Natural killer cell (primary cell): ENCODE measurements around the gene RAP1A. TPM values are rescaled to one million over a fixed set of nuclear protein-coding genes. Genes with fewer than 3 reads are reported as not detected.

Source experiments
- ATAC-seq, 3 donors: fragments of 150-1000 bp in 2 of 3; fragments of 200-7000 bp in 1 of 3; cut with Tn5 transposase; 1 replicate in 1 of 3; 2 replicates in 2 of 3; pipeline ENCODE4 v1.10.0; 2021; ENCODE audit warnings: mild to moderate bottlenecking in 2 of 3, moderate library complexity in 2 of 3
- DNase-seq, 2 donors: peaks; one replicate each; pipeline versions ENCODE4 v3.0.0 to v3.0.0-alpha.2; 2013 to 2021; ENCODE audit warnings: mixed read lengths in 1 of 2
- H3K27ac ChIP-seq: one replicate; pipeline ENCODE4 v1.5.1; 2013; ENCODE audit warnings: mild to moderate bottlenecking, low read length
- H3K27me3 ChIP-seq: one replicate; pipeline ENCODE4 v1.6.1; 2013; ENCODE audit warnings: low read length; ENCODE audit not compliant: control insufficient read depth, insufficient read depth
- H3K36me3 ChIP-seq: one replicate; pipeline ENCODE4 v1.6.1; 2013; ENCODE audit warnings: low read length; ENCODE audit not compliant: control insufficient read depth, insufficient read depth
- H3K4me1 ChIP-seq: one replicate; pipeline ENCODE4 v1.6.1; 2013; ENCODE audit warnings: low read length; ENCODE audit not compliant: control insufficient read depth, insufficient read depth
- H3K4me3 ChIP-seq: one replicate; pipeline ENCODE4 v1.5.1; 2013; ENCODE audit warnings: low read length
- H3K9me3 ChIP-seq: one replicate; pipeline ENCODE4 v1.6.1; 2013; ENCODE audit warnings: low read length; ENCODE audit not compliant: control insufficient read depth, insufficient read depth
- H3K27ac Mint-ChIP-seq, 2 donors: one replicate each; pipeline ENCODE4 v1.8.0; 2022; ENCODE audit warnings: mild to moderate bottlenecking in 2 of 2, mixed read lengths in 2 of 2, moderate library complexity in 1 of 2
- H3K27me3 Mint-ChIP-seq, 2 donors: one replicate each; pipeline ENCODE4 v1.8.0; 2022; ENCODE audit warnings: low read depth in 2 of 2, mixed read lengths in 2 of 2
- H3K36me3 Mint-ChIP-seq: one replicate; pipeline ENCODE4 v1.8.0; 2022; ENCODE audit warnings: mixed read lengths
- H3K4me1 Mint-ChIP-seq, 2 donors: one replicate each; pipeline ENCODE4 v1.8.0; 2022; ENCODE audit warnings: mixed read lengths in 2 of 2
- H3K4me3 Mint-ChIP-seq: one replicate; pipeline ENCODE4 v1.8.0; 2022; ENCODE audit warnings: mild to moderate bottlenecking, moderate library complexity, mixed read lengths
- H3K9me3 Mint-ChIP-seq, 2 donors: one replicate each; pipeline ENCODE4 v1.8.0; 2022; ENCODE audit warnings: mixed read lengths in 2 of 2
- WGBS: methylation state at CpG from one replicate; pipeline ENCODE4 v1.1.7; 2013; ENCODE audit warnings: missing lambda C conversion rate; ENCODE audit not compliant: insufficient coverage; 5-methylcytosine and 5-hydroxymethylcytosine counted together
- intact Hi-C: fragments of 100-400 bp; cut with micrococcal nuclease; formaldehyde crosslinking; loops from one replicate; pipeline ENCODE4 v1.14.2; 2022
- total RNA-seq, 4 donors: library from RNA; stranded (reverse); fragments of 120-200 nt in 1 of 4; gene quantifications; one replicate each; pipeline versions ENCODE4 v1.2.3 to v1.2.4, GENCODE V29; 2013 to 2022
- TF ChIP-seq, protein P1 (sequence below): fragments of 200-600 bp; IDR thresholded peaks from one replicate; pipeline ENCODE4 v1.8.0; 2022; ENCODE audit warnings: antibody characterized with exemption

Gene RAP1A
- total RNA-seq, 3 donors from 2014 or later (not counting 1 experiment from before 2014, with no cell fraction given): 83.7 to 112 (median 104) TPM

- peaks cover 6 to 25% of the 10 kb centered on the region in 2 donors for H3K4me1 Mint-ChIP-seq
- Histone ChIP-seq H3K27ac (no peak overlapping the region), H3K27me3 (no peaks in the 10 kb centered on the region), H3K9me3 (no peaks in the 10 kb centered on the region), H3K4me1 (no peaks in the 10 kb centered on the region), H3K36me3 (no peaks in the 10 kb centered on the region), H3K4me3 (no peak overlapping the region)
- no peak overlapping the region for H3K27ac Mint-ChIP-seq
- no peak for DNase-seq
- H3K27me3 Mint-ChIP-seq: no peaks in the 10 kb centered on the region
- intact Hi-C loops: no loop called here
- no peaks in the 10 kb centered on the region for H3K9me3 Mint-ChIP-seq
- WGBS: 80% methylated on average over 1 of the region's 1 CpG
- ATAC-seq: no peak
- H3K36me3 Mint-ChIP-seq: no peaks in the 10 kb centered on the region
- TF ChIP-seq, protein P1, sequence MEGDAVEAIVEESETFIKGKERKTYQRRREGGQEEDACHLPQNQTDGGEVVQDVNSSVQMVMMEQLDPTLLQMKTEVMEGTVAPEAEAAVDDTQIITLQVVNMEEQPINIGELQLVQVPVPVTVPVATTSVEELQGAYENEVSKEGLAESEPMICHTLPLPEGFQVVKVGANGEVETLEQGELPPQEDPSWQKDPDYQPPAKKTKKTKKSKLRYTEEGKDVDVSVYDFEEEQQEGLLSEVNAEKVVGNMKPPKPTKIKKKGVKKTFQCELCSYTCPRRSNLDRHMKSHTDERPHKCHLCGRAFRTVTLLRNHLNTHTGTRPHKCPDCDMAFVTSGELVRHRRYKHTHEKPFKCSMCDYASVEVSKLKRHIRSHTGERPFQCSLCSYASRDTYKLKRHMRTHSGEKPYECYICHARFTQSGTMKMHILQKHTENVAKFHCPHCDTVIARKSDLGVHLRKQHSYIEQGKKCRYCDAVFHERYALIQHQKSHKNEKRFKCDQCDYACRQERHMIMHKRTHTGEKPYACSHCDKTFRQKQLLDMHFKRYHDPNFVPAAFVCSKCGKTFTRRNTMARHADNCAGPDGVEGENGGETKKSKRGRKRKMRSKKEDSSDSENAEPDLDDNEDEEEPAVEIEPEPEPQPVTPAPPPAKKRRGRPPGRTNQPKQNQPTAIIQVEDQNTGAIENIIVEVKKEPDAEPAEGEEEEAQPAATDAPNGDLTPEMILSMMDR: no peak
- no peak overlapping the region for H3K4me3 Mint-ChIP-seq
These were observed 104.3 kb downstream of the RAP1A start for GRCh38 chr1:111723871-111724270.

- no peaks in the 10 kb centered on the region for H3K36me3 ChIP-seq
- intact Hi-C loops: no loop called here
- TF ChIP-seq, protein P1: no peak
- no peaks in the 10 kb centered on the region for H3K27me3 ChIP-seq
- Mint-ChIP-seq H3K4me3 (no peak overlapping the region), H3K27me3 (no peaks in the 10 kb centered on the region), H3K4me1 (peaks cover 6 to 25% of the 10 kb centered on the region in 2 donors), H3K9me3 (no peaks in the 10 kb centered on the region), H3K36me3 (no peaks in the 10 kb centered on the region), H3K27ac (no peak overlapping the region)
- no peak overlapping the region for H3K4me3 ChIP-seq
- 88% methylated on average over 5 of the region's 5 CpGs for WGBS
- ATAC-seq (no peak), DNase-seq (no peak)
- no peaks in the 10 kb centered on the region for H3K9me3 ChIP-seq
- no peak overlapping the region for H3K27ac ChIP-seq
- no peaks in the 10 kb centered on the region for H3K4me1 ChIP-seq
These were observed 105.6 kb downstream of the RAP1A start for GRCh38 chr1:111725192-111725591.

GRCh38 chr1:111727056-111727455, 107.5 kb downstream of the RAP1A start:
- Mint-ChIP-seq H3K4me1 (peaks cover 0 to 10% of the 10 kb centered on the region in 2 donors), H3K9me3 (no peaks in the 10 kb centered on the region), H3K27me3 (no peaks in the 10 kb centered on the region), H3K4me3 (no peak overlapping the region), H3K36me3 (no peaks in the 10 kb centered on the region), H3K27ac (no peak overlapping the region)
- Histone ChIP-seq H3K27ac (no peak overlapping the region), H3K36me3 (no peaks in the 10 kb centered on the region), H3K4me1 (no peaks in the 10 kb centered on the region), H3K9me3 (no peaks in the 10 kb centered on the region), H3K4me3 (no peak overlapping the region), H3K27me3 (no peaks in the 10 kb centered on the region)
- DNase-seq: no peak
- no peak for ATAC-seq
- TF ChIP-seq, protein P1: no peak
- intact Hi-C loops: no loop called here
- 89% methylated on average over 18 of the region's 18 CpGs for whole genome bisulfite sequencing

GRCh38 chr1:111729271-111729921, 109.8 kb downstream of the RAP1A start:
- TF ChIP-seq, protein P1: no peak
- no peak for DNase-seq
- no peaks in the 10 kb centered on the region for H3K9me3 Mint-ChIP-seq
- no peak for ATAC-seq
- WGBS: 80% methylated on average over 8 of the region's 8 CpGs
- no peaks in the 10 kb centered on the region for H3K9me3 ChIP-seq
- no peak overlapping the region for H3K4me3 Mint-ChIP-seq
- no peaks in the 10 kb centered on the region for H3K4me1 Mint-ChIP-seq
- H3K4me3 ChIP-seq: no peak overlapping the region
- H3K36me3 Mint-ChIP-seq: no peaks in the 10 kb centered on the region
- H3K36me3 ChIP-seq: no peaks in the 10 kb centered on the region
- H3K27ac ChIP-seq: no peak overlapping the region
- peaks cover 5% of the 10 kb centered on the region for H3K4me1 ChIP-seq
- H3K27me3 ChIP-seq: no peaks in the 10 kb centered on the region
- no peak overlapping the region for H3K27ac Mint-ChIP-seq
- H3K27me3 Mint-ChIP-seq: no peaks in the 10 kb centered on the region
- intact Hi-C loops: no loop called here
